ENCODE measurements around the gene BAIAP2. TPM values are rescaled to one million over a fixed set of nuclear protein-coding genes. Genes with fewer than 3 reads are reported as not detected.

The BAIAP2 gene
- total and polyA plus RNA-seq, 2 donors from 2014 or later = 44.5 to 45.8 TPM

- peaks cover 0 to 7% (median 0%) of the 10 kb centered on the region in 3 donors for H3K4me1 ChIP-seq (ENCODE audit: control insufficient read depth in 2 of 3, insufficient read depth in 2 of 3, low read depth in 1 of 3, low read length in 3 of 3)
- H3K36me3 ChIP-seq (ENCODE audit: control insufficient read depth in 2 of 3, insufficient read depth in 3 of 3, low read length in 3 of 3) = peaks cover 0 to 3% (median 0%) of the 10 kb centered on the region in 3 donors
- H3K27me3 ChIP-seq (ENCODE audit: control insufficient read depth, insufficient read depth, low read length) = no peaks in the 10 kb centered on the region
- FAIRE-seq (no peak), DNase-seq (no peak)
- TF ChIP-seq CTCF (IDR thresholded peaks at IDR 0.05; ENCODE audit: borderline replicate concordance, extremely low read depth, insufficient read depth) = no peak
- H3K9me3 ChIP-seq (ENCODE audit: control insufficient read depth in 2 of 3, insufficient read depth in 1 of 3, low read length in 3 of 3) = no peaks in the 10 kb centered on the region
- intact Hi-C loops (cut with DNase I) = no loop called here
- no peak overlapping the region for H3K27ac ChIP-seq (ENCODE audit: low read depth in 2 of 2, low read length in 2 of 2)
- H3K4me3 ChIP-seq (ENCODE audit: low read length in 3 of 3) = no peak overlapping the region
- no peak overlapping the region for H3K9ac ChIP-seq (ENCODE audit: low read length in 3 of 3)
Measured at GRCh38 chr17:81115749-81116464, 81.0 kb downstream of the BAIAP2 start.

- Histone ChIP-seq H3K36me3 (ENCODE audit: control insufficient read depth in 2 of 3, insufficient read depth in 3 of 3, low read length in 3 of 3) (peaks cover 0 to 3% (median 0%) of the 10 kb centered on the region in 3 donors), H3K4me3 (ENCODE audit: low read length in 3 of 3) (no peak overlapping the region), H3K27me3 (ENCODE audit: control insufficient read depth, insufficient read depth, low read length) (no peaks in the 10 kb centered on the region), H3K9ac (ENCODE audit: low read length in 3 of 3) (no peak overlapping the region), H3K9me3 (ENCODE audit: control insufficient read depth in 2 of 3, insufficient read depth in 1 of 3, low read length in 3 of 3) (no peaks in the 10 kb centered on the region), H3K27ac (ENCODE audit: low read depth in 2 of 2, low read length in 2 of 2) (no peak overlapping the region), H3K4me1 (ENCODE audit: control insufficient read depth in 2 of 3, insufficient read depth in 2 of 3, low read depth in 1 of 3, low read length in 3 of 3) (peaks cover 0 to 7% (median 0%) of the 10 kb centered on the region in 3 donors)
- intact Hi-C loops (cut with DNase I) = no loop called here
- no peak for TF ChIP-seq CTCF (IDR thresholded peaks at IDR 0.05; ENCODE audit: borderline replicate concordance, extremely low read depth, insufficient read depth)
- FAIRE-seq = no peak
- no peak for DNase-seq
Measured at GRCh38 chr17:81116704-81117103, 81.8 kb downstream of the BAIAP2 start.

- H3K9me3 ChIP-seq (ENCODE audit: control insufficient read depth in 2 of 3, insufficient read depth in 1 of 3, low read length in 3 of 3) = no peaks in the 10 kb centered on the region
- H3K27ac ChIP-seq (ENCODE audit: low read depth in 2 of 2, low read length in 2 of 2) = no peak overlapping the region
- H3K4me1 ChIP-seq (ENCODE audit: control insufficient read depth in 2 of 3, insufficient read depth in 2 of 3, low read depth in 1 of 3, low read length in 3 of 3) = peaks cover 0 to 7% (median 0%) of the 10 kb centered on the region in 3 donors
- TF ChIP-seq CTCF (IDR thresholded peaks at IDR 0.05; ENCODE audit: borderline replicate concordance, extremely low read depth, insufficient read depth) = no peak
- H3K36me3 ChIP-seq (ENCODE audit: control insufficient read depth in 2 of 3, insufficient read depth in 3 of 3, low read length in 3 of 3) = no peaks in the 10 kb centered on the region
- DNase-seq (no peak), FAIRE-seq (no peak)
- intact Hi-C loops (cut with DNase I) = no loop called here
- no peak overlapping the region for H3K9ac ChIP-seq (ENCODE audit: low read length in 3 of 3)
- no peak overlapping the region for H3K4me3 ChIP-seq (ENCODE audit: low read length in 3 of 3)
- no peaks in the 10 kb centered on the region for H3K27me3 ChIP-seq (ENCODE audit: control insufficient read depth, insufficient read depth, low read length)
Measured at GRCh38 chr17:81117672-81118198, 82.8 kb downstream of the BAIAP2 start.

Data from kidney (tissue), 14 donors.